SK-N-SH treated with all-trans-retinoic acid at 6 μM for 48 hours (cell line): ENCODE data around the gene APCDD1L.

ENCODE experiments used
- ARNTL ChIP-seq: fragments of 450-650 bp; formaldehyde crosslinking; IDR thresholded peaks from 2 replicates; pipeline ENCODE4 v1.5.0; 2020; ENCODE audit warnings: low read depth, mild to moderate bottlenecking, moderate library complexity, borderline replicate concordance
- BACH2 ChIP-seq: fragments of 250-450 bp; sonication (Bioruptor Pico); IDR thresholded peaks from 2 replicates; pipeline ENCODE4 v1.9.0; 2021; ENCODE audit warnings: mild to moderate bottlenecking, borderline replicate concordance
- ESRRG ChIP-seq: fragments of 250-450 bp; sonication (Bioruptor Pico); IDR thresholded peaks from 2 replicates; pipeline ENCODE4 v1.6.1; 2021; ENCODE audit warnings: mild to moderate bottlenecking
- ISL1 ChIP-seq: fragments of 250-450 bp; sonication (Bioruptor Pico); IDR thresholded peaks from 2 replicates; pipeline ENCODE4 v2.1.2; 2022; ENCODE audit warnings: mild to moderate bottlenecking, moderate library complexity
- OSR1 ChIP-seq: fragments of 250-450 bp; sonication (Bioruptor Pico); IDR thresholded peaks from 2 replicates; pipeline ENCODE4 v1.8.0; 2022; ENCODE audit warnings: moderate library complexity, mild to moderate bottlenecking, inconsistent platforms
- RARB ChIP-seq: fragments of 250-450 bp; sonication (Bioruptor Pico); IDR thresholded peaks from 2 replicates; pipeline ENCODE4 v1.8.0; 2021; ENCODE audit warnings: mild to moderate bottlenecking, moderate library complexity
- TCF4 ChIP-seq: fragments of 250-450 bp; sonication (Bioruptor Pico); IDR thresholded peaks from 2 replicates; pipeline ENCODE4 v1.8.0; 2021; ENCODE audit warnings: mild to moderate bottlenecking, moderate library complexity, borderline replicate concordance
- ZFP30 ChIP-seq: fragments of 450-650 bp; formaldehyde crosslinking; IDR thresholded peaks from 2 replicates; pipeline ENCODE4 v1.5.0; 2022; ENCODE audit warnings: mild to moderate bottlenecking, moderate library complexity
- TF ChIP-seq, protein P1 (sequence below): fragments of 250-450 bp; sonication (Bioruptor Pico); IDR thresholded peaks from 2 replicates; pipeline ENCODE4 v1.5.1; 2021; ENCODE audit warnings: mild to moderate bottlenecking, moderate library complexity

DNA sequence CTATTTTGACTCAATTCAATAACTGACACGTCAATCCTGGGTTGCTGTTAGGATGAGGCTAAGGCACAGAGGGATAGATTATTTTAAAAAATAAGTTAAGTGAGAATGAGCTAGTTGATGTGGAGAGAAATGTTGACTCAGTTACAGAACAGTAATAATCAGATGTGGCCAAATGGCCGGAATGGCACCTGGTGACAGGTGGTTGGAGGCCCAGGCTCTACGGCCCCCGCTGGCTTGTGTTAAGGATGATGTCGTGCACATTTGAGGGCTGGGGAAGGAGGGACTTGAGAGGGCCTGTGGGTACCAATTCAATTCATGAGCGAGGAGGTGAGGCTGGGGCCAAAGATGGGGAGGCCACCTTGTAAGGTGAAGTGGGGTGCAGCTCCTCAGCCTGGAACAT is 31.7 kb downstream of the APCDD1L start:
- TF ChIP-seq TCF4 (CRISPR knock-in tag) (no peak), RARB (CRISPR knock-in tag) (no peak), BACH2 (CRISPR knock-in tag) (no peak), OSR1 (CRISPR knock-in tag) (no peak), ZFP30 (no peak), ESRRG (CRISPR knock-in tag) (no peak), ISL1 (CRISPR knock-in tag) (no peak), ARNTL (no peak)
- TF ChIP-seq, protein P1, sequence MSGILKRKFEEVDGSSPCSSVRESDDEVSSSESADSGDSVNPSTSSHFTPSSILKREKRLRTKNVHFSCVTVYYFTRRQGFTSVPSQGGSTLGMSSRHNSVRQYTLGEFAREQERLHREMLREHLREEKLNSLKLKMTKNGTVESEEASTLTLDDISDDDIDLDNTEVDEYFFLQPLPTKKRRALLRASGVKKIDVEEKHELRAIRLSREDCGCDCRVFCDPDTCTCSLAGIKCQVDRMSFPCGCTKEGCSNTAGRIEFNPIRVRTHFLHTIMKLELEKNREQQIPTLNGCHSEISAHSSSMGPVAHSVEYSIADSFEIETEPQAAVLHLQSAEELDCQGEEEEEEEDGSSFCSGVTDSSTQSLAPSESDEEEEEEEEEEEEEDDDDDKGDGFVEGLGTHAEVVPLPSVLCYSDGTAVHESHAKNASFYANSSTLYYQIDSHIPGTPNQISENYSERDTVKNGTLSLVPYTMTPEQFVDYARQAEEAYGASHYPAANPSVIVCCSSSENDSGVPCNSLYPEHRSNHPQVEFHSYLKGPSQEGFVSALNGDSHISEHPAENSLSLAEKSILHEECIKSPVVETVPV (CRISPR knock-in tag), result no peak
